ENCODE results near the gene MFSD6.

The MFSD6 gene

GRCh38 chr2:190441564-190441963 is 33.4 kb downstream of the MFSD6 start:
- DNase-seq = no peak

- no peak for DNase-seq
Observed at GRCh38 chr2:190443055-190443454, 34.9 kb downstream of the MFSD6 start.

GRCh38 chr2:190443778-190444481 is 35.8 kb downstream of the MFSD6 start:
- no peak for DNase-seq

- DNase-seq = no peak
Observed at GRCh38 chr2:190444976-190445375, 36.8 kb downstream of the MFSD6 start.

GRCh38 chr2:190446193-190446592 is 38.0 kb downstream of the MFSD6 start:
- DNase-seq = no peak

GRCh38 chr2:190446750-190447516 is 38.8 kb downstream of the MFSD6 start:
- DNase-seq = no peak

GRCh38 chr2:190447766-190448165 is 39.6 kb downstream of the MFSD6 start:
- DNase-seq = no peak

- no peak for DNase-seq
Observed at GRCh38 chr2:190449925-190450324, 41.8 kb downstream of the MFSD6 start.

GRCh38 chr2:190450363-190450762 is 42.2 kb downstream of the MFSD6 start:
- no peak for DNase-seq

- DNase-seq = peak; percentile 27
Observed at GRCh38 chr2:190451561-190452176, 43.5 kb downstream of the MFSD6 start.

GRCh38 chr2:190452433-190452832 is 44.3 kb downstream of the MFSD6 start:
- DNase-seq = peak; percentile 25

GRCh38 chr2:190454795-190455194 is 46.6 kb downstream of the MFSD6 start:
- DNase-seq = no peak

- no peak for DNase-seq
Observed at GRCh38 chr2:190455358-190456095, 47.4 kb downstream of the MFSD6 start.

- DNase-seq = no peak
Observed at GRCh38 chr2:190456833-190457232, 48.7 kb downstream of the MFSD6 start.

- no peak for DNase-seq
Observed at GRCh38 chr2:190457256-190457655, 49.1 kb downstream of the MFSD6 start.

GRCh38 chr2:190458352-190459107 is 50.4 kb downstream of the MFSD6 start:
- no peak for DNase-seq

- no peak for DNase-seq
Observed at GRCh38 chr2:190459881-190460280, 51.7 kb downstream of the MFSD6 start.

- no peak for DNase-seq
Observed at GRCh38 chr2:190460487-190460886, 52.3 kb downstream of the MFSD6 start.

- DNase-seq = peak; percentile 15
Observed at GRCh38 chr2:190462181-190462580, 54.0 kb downstream of the MFSD6 start.

GRCh38 chr2:190462611-190463010 is 54.5 kb downstream of the MFSD6 start:
- no peak for DNase-seq

- no peak for DNase-seq
Observed at GRCh38 chr2:190465060-190465459, 56.9 kb downstream of the MFSD6 start.

GRCh38 chr2:190466819-190467446 is 58.8 kb downstream of the MFSD6 start:
- no peak for DNase-seq
